SK-N-SH treated with all-trans-retinoic acid at 6 μM for 48 hours (cell line): ENCODE measurements around the gene HTR1D.
"Not testable (repeated sequence)": the region's sequence is repeated elsewhere in the genome, so short reads cannot be mapped to it uniquely, and the experiment has no call there.

Experiments used
- ATAC-seq: fragments of 200-7000 bp; cut with Tn5 transposase; 3 replicates; pipeline ENCODE4 v1.9.1; 2020; ENCODE audit warnings: mild to moderate bottlenecking, moderate library complexity
- ARNTL ChIP-seq: fragments of 450-650 bp; formaldehyde crosslinking; IDR thresholded peaks from 2 replicates; pipeline ENCODE4 v1.5.0; 2020; ENCODE audit warnings: low read depth, mild to moderate bottlenecking, moderate library complexity, borderline replicate concordance
- CREB5 ChIP-seq: fragments of 250-450 bp; sonication (Bioruptor Pico); IDR thresholded peaks from 2 replicates; pipeline ENCODE4 v1.5.1; 2020; ENCODE audit warnings: low read depth, mild to moderate bottlenecking, moderate library complexity
- CSDC2 ChIP-seq: fragments of 250-450 bp; sonication (Bioruptor Pico); IDR thresholded peaks from 2 replicates; pipeline ENCODE4 v1.5.0; 2020; ENCODE audit warnings: mild to moderate bottlenecking, moderate library complexity
- ESRRG ChIP-seq: fragments of 250-450 bp; sonication (Bioruptor Pico); IDR thresholded peaks from 2 replicates; pipeline ENCODE4 v1.6.1; 2021; ENCODE audit warnings: mild to moderate bottlenecking
- ISL1 ChIP-seq: fragments of 250-450 bp; sonication (Bioruptor Pico); IDR thresholded peaks from 2 replicates; pipeline ENCODE4 v2.1.2; 2022; ENCODE audit warnings: mild to moderate bottlenecking, moderate library complexity
- POU6F1 ChIP-seq: fragments of 250-450 bp; sonication (Bioruptor Pico); IDR thresholded peaks from 2 replicates; pipeline ENCODE4 v1.8.0; 2021; ENCODE audit warnings: low read depth, mild to moderate bottlenecking, moderate library complexity, borderline replicate concordance
- TOX ChIP-seq: fragments of 250-450 bp; sonication (Bioruptor Pico); IDR thresholded peaks from 2 replicates; pipeline ENCODE4 v1.8.0; 2021; ENCODE audit warnings: mild to moderate bottlenecking, moderate library complexity, borderline replicate concordance
- ZFP30 ChIP-seq: fragments of 450-650 bp; formaldehyde crosslinking; IDR thresholded peaks from 2 replicates; pipeline ENCODE4 v1.5.0; 2022; ENCODE audit warnings: mild to moderate bottlenecking, moderate library complexity
- ZNF565 ChIP-seq: fragments of 450-650 bp; formaldehyde crosslinking; conservative IDR thresholded peaks from 2 replicates; pipeline ENCODE4 v1.5.0; 2020; ENCODE audit warnings: low read depth, mild to moderate bottlenecking, moderate library complexity
- ZNF8 ChIP-seq: fragments of 450-650 bp; formaldehyde crosslinking; IDR thresholded peaks from 2 replicates; pipeline ENCODE4 v1.5.0; 2020; ENCODE audit warnings: mild to moderate bottlenecking, moderate library complexity
- TF ChIP-seq, protein P1 (sequence below): fragments of 250-450 bp; sonication (Bioruptor Pico); IDR thresholded peaks from 2 replicates; pipeline ENCODE4 v1.5.0; 2020; ENCODE audit warnings: mild to moderate bottlenecking, moderate library complexity
- TF ChIP-seq, protein P2 (sequence below): fragments of 250-450 bp; sonication (Bioruptor Pico); IDR thresholded peaks from 2 replicates; pipeline ENCODE4 v1.8.0; 2020; ENCODE audit warnings: mild to moderate bottlenecking, moderate library complexity, borderline replicate concordance

Gene HTR1D

GRCh38 chr1:23209770-23210169 is 7.5 kb downstream of the HTR1D start (continued):
- TF ChIP-seq, protein P1, sequence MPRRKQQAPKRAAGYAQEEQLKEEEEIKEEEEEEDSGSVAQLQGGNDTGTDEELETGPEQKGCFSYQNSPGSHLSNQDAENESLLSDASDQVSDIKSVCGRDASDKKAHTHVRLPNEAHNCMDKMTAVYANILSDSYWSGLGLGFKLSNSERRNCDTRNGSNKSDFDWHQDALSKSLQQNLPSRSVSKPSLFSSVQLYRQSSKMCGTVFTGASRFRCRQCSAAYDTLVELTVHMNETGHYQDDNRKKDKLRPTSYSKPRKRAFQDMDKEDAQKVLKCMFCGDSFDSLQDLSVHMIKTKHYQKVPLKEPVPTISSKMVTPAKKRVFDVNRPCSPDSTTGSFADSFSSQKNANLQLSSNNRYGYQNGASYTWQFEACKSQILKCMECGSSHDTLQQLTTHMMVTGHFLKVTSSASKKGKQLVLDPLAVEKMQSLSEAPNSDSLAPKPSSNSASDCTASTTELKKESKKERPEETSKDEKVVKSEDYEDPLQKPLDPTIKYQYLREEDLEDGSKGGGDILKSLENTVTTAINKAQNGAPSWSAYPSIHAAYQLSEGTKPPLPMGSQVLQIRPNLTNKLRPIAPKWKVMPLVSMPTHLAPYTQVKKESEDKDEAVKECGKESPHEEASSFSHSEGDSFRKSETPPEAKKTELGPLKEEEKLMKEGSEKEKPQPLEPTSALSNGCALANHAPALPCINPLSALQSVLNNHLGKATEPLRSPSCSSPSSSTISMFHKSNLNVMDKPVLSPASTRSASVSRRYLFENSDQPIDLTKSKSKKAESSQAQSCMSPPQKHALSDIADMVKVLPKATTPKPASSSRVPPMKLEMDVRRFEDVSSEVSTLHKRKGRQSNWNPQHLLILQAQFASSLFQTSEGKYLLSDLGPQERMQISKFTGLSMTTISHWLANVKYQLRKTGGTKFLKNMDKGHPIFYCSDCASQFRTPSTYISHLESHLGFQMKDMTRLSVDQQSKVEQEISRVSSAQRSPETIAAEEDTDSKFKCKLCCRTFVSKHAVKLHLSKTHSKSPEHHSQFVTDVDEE (CRISPR knock-in tag), result no peak
- TF ChIP-seq ZFP30 (CRISPR knock-in tag), result no peak

DNA sequence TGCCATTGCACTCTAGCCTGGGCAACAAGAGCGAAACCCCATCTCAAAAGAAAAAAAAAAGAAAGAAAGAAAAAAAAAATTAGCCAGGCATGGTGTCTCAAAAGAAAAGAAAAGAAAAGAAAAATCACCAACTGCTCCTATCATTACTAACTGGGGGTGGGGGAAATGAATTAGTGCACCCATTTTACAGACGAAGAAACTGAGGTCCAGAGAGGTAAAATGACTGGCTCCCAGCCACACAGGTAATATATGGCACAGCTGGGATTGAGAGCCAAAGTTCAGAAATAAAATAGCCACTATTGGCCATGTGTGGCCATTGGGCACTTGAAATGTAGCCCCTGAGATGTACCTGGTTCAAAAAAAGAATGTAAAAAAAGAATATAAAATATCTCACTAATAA is 8.8 kb downstream of the HTR1D start:
- TF ChIP-seq, protein P2, sequence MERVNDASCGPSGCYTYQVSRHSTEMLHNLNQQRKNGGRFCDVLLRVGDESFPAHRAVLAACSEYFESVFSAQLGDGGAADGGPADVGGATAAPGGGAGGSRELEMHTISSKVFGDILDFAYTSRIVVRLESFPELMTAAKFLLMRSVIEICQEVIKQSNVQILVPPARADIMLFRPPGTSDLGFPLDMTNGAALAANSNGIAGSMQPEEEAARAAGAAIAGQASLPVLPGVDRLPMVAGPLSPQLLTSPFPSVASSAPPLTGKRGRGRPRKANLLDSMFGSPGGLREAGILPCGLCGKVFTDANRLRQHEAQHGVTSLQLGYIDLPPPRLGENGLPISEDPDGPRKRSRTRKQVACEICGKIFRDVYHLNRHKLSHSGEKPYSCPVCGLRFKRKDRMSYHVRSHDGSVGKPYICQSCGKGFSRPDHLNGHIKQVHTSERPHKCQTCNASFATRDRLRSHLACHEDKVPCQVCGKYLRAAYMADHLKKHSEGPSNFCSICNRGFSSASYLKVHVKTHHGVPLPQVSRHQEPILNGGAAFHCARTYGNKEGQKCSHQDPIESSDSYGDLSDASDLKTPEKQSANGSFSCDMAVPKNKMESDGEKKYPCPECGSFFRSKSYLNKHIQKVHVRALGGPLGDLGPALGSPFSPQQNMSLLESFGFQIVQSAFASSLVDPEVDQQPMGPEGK, result no peak
- no peak for TF ChIP-seq ARNTL (CRISPR knock-in tag)
- no peak for ATAC-seq

- ATAC-seq, result not testable (repeated sequence)
Observed at GRCh38 chr1:23207733-23208132, 9.6 kb downstream of the HTR1D start.

DNA sequence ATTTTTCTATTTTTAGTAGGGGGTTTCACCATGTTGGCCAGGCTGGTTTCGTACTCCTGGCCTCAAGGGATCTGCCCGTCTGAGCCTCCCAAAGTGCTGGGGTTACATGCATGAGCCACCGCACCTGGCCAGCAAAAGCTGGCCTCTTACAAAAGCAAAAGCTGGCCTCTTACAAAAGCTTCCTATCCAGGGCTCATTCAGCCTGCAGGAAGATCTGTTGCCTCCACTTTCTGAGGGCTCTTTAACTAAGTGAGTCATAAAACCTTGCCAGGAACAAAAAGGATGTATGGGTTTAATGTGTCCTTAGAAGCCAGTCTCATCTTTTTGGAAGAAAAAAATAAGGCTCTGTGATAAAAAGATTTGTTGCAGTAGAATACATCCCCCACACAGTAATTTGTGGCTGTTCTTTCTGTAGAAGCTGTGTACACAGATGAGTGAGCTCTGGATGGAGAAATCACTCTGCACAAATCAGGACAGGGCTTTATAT is 15.0 kb downstream of the HTR1D start:
- peak; percentile 54 for ATAC-seq
- TF ChIP-seq, protein P2, result no peak
- TF ChIP-seq CSDC2 (no peak), POU6F1 (CRISPR knock-in tag) (no peak), TOX (CRISPR knock-in tag) (no peak), ZFP30 (CRISPR knock-in tag) (no peak), CREB5 (no peak), ISL1 (CRISPR knock-in tag) (no peak)

DNA sequence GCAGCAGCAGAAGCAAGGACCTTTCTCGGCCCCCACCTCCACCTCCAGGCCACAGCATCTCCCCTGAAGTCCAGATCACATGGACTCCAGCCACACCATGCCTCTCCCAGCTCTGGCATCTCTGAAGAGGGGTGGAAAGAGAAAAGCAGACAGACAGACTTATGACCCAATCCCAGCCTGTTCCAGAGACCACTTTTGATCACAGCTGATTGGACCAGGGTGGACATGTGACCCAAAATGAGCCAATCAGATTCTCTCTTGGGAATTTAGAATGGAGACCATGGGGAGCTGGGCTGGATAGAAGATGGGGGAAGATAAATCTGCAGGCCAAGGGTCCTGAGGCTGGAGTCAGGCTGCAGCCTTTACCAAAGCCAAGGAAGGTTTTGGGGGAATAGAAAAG is 16.4 kb downstream of the HTR1D start:
- no peak for ATAC-seq
- no peak for TF ChIP-seq ISL1 (CRISPR knock-in tag)

GRCh38 chr1:23198373-23198772 is 18.9 kb downstream of the HTR1D start:
- ATAC-seq, result peak; percentile 50
- TF ChIP-seq CSDC2 (no peak), TOX (CRISPR knock-in tag) (peak; percentile 44; the same call in 1 of the 2 replicates)
- TF ChIP-seq, all 23 proteins: peak for 1

DNA sequence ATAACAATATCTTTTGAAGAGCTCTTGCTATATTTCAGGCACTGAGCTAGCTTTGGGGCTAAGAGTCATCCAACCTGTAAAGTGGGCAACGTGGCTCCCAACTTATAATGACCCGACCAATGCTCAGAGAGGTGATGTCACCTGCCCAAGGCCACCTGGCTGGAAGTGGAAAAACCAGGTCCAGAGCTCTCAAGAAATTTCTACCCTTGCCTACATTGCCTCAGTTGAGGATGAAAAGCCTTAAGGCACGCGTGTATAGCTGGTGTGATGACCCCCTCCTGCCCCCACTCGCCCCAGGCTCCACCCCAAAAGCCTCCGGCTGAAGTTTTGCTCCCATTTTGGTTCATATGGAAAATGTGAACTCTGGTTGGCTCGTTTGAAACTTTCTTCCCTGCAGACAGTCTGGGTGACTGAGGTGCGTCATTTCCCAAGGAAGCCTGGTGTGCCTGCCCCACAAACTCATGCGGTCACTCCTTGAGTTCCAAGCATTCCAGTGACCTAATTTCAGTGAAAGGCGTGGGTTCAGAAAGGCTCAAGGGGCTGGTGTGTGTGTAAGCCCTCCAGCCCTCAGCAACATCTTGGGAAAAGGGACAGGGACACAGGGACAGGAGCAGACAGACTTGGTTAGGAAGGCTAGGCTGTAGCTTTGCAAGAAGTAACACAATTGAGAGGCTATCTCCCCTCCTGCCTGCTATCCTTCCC is 20.5 kb downstream of the HTR1D start:
- TF ChIP-seq, protein P1 (CRISPR knock-in tag), result no peak
- TF ChIP-seq ZNF565 (CRISPR knock-in tag) (no peak), CSDC2 (0 out of 2 replicates have a peak, but pooled peaks have one; percentile 52), ESRRG (no peak), ZFP30 (CRISPR knock-in tag) (no peak), ARNTL (CRISPR knock-in tag) (no peak), ZNF8 (CRISPR knock-in tag) (no peak)
- ATAC-seq, result peak; percentile 74
